NK-92 treated with Interleukin-12 subunit alpha and Interleukin-12 subunit beta, amount 100 ng/mL, for 24 hours (cell line): ENCODE measurements around the gene CCN5.
A peak's percentile ranks its signal among the peaks of the same experiment; 100 is the strongest.

Source experiments
- DNase-seq: peaks from one replicate; lab custom pipeline; 2025; lab: John Stamatoyannopoulos, UW

Gene CCN5

GRCh38 chr20:44716309-44717106 lies 1.3 kb downstream of the CCN5 start:
- DNase-seq: no peak

GRCh38 chr20:44717986-44718385 lies 2.8 kb downstream of the CCN5 start:
- DNase-seq: no peak

DNA sequence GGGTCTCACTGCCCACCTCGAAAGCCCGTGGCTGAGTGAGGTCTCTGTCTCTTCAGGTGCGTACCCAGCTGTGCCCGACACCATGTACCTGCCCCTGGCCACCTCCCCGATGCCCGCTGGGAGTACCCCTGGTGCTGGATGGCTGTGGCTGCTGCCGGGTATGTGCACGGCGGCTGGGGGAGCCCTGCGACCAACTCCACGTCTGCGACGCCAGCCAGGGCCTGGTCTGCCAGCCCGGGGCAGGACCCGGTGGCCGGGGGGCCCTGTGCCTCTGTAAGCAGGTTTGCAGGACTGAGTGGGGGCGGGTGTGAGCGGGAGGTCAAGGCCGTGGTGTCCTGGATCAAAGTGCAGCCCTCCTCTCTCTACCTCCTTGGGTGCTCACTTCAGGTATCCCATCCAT lies 4.7 kb downstream of the CCN5 start:
- no peak for DNase-seq

DNA sequence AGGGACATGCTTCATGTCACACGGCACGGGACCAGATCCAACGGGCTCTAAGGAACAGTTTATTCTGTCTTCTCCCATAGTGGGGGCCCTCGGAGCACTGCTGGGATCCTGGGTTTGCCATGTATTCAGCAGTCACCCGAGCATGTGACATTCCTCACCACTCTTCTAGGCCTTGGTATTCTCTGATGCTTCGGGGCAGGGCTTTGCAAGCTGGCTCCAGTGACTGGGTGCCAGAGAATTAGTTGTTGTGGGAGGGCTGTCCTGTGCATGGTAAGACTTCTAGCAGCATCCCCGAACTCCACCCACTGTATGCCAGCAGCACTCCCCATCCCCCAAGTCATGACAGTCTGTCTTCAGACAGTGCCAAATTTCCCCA lies 5.4 kb downstream of the CCN5 start:
- DNase-seq: no peak

DNA sequence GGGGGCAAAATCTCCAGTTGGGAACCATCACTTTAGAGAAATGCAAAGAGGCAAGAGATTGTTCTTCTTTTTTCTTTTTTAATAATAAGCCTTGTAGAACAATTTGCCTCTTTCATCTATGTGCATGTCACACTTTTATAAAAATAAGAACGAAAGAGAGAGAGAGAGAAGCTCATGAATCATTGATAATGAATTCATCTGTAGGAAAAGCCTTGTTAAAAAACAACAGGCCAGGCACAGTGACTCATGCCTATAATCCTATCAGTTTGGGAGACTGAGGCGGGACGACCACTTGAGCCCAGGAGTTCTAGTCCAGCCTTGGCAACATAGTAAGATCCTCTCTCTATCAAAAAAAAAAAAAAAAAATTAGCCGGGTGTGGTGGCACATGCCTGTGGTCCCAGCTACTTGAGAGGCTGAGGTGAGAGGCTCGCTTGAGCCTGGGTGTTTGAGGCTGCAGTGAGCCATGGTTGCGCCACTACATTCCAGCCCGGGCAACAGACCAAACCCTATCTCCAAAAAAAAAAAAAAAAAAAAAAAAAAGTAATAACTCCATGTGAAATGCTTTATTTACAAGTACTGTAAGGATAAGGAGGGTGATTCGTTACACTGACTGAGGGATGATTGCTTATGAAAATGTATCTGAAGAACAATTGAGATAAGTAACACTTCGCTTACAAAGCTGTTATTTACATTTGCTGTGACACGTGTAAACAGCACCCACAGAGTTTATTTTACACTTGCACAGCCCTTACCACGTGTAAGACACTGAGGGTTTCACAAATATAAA lies 6.0 kb downstream of the CCN5 start:
- DNase-seq: no peak

GRCh38 chr20:44721785-44722054 lies 6.6 kb downstream of the CCN5 start:
- DNase-seq: no peak

DNA sequence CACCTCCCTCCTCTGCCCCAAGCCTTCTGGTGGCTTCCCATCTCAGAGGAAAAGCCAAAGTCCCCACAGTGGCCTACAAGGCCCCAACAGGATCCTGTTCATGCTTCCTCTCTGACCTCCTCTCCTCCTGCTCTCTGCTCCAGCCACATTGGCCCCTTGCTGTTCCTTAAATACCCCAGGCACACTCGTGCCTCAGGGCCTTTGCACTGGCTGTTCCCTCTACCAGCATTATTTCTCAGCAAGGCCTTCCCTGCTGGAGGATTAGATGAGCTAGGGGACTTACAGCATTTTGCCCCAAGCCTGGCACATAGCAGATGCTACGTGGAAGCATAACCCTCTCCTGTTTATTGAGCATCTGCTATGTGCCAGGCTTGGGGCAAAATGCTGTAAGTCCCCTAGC lies 7.8 kb downstream of the CCN5 start:
- no peak for DNase-seq

DNA sequence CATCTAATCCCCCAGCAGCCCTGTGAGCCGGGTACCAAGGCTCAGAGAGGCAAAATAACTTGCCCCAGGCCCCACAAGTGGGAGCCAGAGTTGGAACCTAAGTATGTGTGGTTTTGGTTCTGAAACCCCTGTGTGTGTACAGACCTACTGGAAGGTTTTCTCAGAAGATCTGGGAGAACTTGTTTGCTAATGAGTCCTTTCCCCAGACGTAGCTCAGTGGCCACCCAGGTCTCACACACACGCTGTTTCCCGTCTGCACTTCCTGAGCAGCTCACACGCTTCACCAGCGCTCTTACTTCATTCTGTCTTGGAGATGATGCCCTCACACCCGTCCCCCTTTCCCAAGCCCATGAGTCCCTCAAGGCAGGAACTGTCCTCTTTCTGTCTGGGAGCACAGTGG lies 8.2 kb downstream of the CCN5 start:
- DNase-seq: no peak

DNA sequence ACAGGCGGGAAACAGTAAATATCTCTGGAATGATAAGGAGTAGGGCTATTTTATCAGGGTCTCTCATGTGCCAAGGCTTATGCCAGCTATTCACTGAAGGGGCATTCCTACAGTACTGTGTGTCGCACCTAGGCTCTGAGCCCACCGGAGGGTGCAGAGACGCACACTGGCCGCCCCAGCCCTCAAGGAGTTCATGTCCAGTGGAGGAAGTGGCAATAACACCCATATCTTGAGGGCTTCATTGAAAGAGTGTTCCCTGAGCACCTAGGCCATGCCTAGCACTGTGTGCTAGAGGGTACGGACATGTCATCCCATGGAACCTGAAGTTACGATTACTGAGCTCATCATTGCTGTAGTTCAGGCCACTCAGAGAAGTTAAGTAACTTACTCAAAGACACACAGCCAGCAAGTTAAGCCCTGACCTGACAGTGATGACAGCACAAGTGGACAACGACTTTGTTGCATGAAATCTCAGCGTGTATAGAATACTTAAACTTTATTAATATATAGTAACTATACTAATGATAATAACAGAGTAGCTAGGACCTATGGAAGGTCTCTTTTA lies 8.7 kb downstream of the CCN5 start:
- DNase-seq: no peak

GRCh38 chr20:44724423-44725091 lies 9.4 kb downstream of the CCN5 start:
- no peak for DNase-seq

- DNase-seq: no peak
Measured at GRCh38 chr20:44725837-44726236, 10.7 kb downstream of the CCN5 start.

GRCh38 chr20:44727039-44727438 lies 11.9 kb downstream of the CCN5 start:
- no peak for DNase-seq

DNA sequence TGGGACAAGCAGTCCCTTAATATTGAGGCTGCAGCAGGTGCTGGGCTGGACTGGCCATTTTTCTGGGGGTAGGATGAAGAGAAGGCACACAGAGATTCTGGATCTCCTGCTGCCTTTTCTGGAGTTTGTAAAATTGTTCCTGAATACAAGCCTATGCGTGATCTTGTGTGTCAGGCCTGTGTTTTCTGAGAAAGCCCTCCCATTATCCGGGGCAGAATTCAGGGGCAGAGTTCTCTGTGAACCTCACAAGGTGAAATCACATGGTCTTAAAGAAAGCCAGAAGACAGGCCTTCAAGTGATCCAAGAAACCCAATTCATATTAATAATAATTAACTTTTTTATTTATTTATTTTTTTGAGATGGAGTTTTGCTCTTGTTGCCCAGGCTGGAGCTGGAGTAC lies 12.5 kb downstream of the CCN5 start:
- no peak for DNase-seq

- DNase-seq: no peak
Measured at GRCh38 chr20:44728801-44729443, 13.8 kb downstream of the CCN5 start.

- DNase-seq: no peak
Measured at GRCh38 chr20:44730441-44730840, 15.3 kb downstream of the CCN5 start.

DNA sequence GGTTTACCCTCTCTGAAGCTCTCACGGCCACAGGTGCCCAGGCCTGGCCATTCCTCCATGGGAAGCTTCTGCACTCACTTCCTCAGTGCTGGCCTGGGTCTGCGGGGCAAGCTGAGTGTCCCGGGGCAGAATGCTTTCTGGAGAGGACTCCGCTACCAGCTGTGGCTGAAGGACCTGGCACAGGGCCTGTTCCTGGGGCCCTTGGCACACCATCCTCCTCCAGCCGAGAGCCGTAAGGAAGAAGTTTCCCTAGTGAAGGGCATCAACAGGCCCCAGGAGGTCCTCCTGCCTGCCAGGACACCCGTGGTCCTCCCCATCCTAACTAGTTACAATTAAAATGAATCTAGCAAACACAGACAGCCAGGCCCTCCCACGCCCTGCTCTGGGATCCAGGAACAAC lies 16.5 kb downstream of the CCN5 start:
- no peak for DNase-seq

GRCh38 chr20:44732327-44732726 lies 17.2 kb downstream of the CCN5 start:
- DNase-seq: no peak

GRCh38 chr20:44733341-44734069 lies 18.3 kb downstream of the CCN5 start:
- DNase-seq: peak; percentile 7

DNA sequence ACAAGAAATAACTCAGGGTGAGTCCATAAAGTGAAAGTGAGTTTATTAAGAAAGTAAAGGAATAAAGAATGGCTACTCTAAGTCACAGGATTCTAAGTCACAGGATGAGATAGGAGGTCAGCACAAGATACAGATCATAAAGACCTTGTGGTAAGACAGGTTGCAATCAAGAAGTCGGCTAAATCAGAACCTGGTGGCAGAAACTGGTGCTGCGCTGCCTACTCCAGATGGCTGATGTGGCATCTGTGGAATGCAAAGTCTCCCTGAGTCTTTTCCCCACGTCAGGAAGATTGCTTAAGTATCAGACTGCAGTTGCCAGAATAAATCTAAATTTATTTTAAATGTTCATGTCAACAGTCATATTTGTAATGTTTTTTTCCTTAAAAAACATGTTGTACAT lies 19.8 kb downstream of the CCN5 start:
- DNase-seq: no peak

- DNase-seq: no peak
Measured at GRCh38 chr20:44735816-44736169, 20.6 kb downstream of the CCN5 start.

DNA sequence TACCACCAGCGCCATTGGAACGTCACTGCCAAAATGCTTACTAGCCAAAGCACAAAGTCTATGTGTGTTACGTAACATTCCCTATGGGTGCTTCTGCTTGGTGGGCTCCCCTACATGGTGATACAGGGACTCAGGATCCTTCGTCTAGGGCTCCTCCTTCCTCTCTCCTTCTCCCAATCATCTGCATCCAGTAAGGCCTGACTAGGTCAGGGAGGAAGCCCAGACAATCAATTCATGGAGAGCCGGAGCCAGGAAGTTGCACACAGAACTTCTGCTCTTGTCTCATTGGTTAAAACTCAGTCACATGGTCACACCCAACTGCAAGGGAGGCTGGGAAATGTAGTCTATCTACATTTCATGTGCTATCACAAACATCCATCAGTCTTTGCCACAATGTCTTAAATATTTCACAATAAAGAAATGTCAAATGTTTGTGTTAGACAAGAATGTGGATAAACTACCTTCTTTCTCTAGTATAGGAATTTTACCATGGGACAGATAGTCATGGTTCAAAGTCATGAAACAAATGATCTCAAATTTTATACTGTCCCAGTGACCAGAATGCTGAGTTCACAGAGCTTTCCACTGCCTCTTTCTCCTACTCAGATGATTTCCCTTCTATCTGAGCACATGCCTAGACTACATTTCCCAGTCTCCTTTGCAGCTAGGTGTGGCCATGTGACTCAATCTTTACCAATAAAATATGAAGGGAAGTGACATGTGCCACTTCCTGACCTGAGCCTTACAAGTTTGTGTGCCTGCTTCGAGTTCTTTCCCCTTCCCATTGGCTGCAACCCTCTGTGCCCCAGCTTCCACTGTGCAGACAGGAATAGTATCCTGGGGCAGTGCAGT lies 21.2 kb downstream of the CCN5 start:
- DNase-seq: no peak
